GM06990 (cell line): Measurements from ENCODE around the gene TUBA3E.
"Not testable (repeated sequence)": the region's sequence is repeated elsewhere in the genome, so short reads cannot be mapped to it uniquely, and the experiment has no call there.

Experiments used
- DNase-seq: peaks from one replicate; pipeline ENCODE4 v3.0.0-alpha.2; 2011; ENCODE audit not compliant: insufficient read length; ENCODE audit errors: extremely low read depth
- H3K27me3 ChIP-seq: replicated peaks from 2 replicates; pipeline ENCODE4 v1.6.0; 2011; ENCODE audit warnings: low read length; ENCODE audit not compliant: control insufficient read depth, insufficient read depth
- H3K36me3 ChIP-seq: 2 replicates; pipeline ENCODE4 v1.5.1; 2011; ENCODE audit warnings: low read length; ENCODE audit not compliant: control insufficient read depth, insufficient read depth
- H3K4me3 ChIP-seq: replicated peaks from 2 replicates; pipeline ENCODE4 v1.5.1; 2011; ENCODE audit warnings: low read depth, mild to moderate bottlenecking, control low read depth, low read length
- TF ChIP-seq, protein P1 (sequence below): IDR thresholded peaks from 2 replicates; pipeline ENCODE4 v1.5.1; 2011; ENCODE audit warnings: low read length, control low read depth, mild to moderate bottlenecking, inconsistent platforms; ENCODE audit not compliant: insufficient read depth, poor library complexity, severe bottlenecking

TUBA3E gene

DNA sequence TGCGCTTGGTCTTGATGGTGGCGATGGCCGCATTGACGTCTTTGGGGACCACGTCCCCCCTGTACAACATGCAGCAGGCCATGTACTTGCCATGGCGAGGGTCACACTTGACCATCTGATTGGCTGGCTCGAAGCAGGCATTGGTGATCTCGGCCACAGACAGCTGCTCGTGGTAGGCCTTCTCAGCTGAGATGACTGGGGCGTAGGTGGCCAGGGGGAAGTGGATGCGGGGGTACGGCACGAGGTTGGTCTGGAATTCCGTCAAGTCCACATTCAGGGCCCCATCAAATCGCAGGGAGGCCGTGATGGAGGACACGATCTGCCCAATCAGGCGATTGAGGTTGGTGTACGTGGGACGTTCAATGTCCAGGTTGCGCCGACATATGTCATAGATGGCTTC lies 4.4 kb downstream of the TUBA3E start:
- not testable (repeated sequence) for DNase-seq, H3K4me3 ChIP-seq, H3K27me3 ChIP-seq, H3K36me3 ChIP-seq

DNA sequence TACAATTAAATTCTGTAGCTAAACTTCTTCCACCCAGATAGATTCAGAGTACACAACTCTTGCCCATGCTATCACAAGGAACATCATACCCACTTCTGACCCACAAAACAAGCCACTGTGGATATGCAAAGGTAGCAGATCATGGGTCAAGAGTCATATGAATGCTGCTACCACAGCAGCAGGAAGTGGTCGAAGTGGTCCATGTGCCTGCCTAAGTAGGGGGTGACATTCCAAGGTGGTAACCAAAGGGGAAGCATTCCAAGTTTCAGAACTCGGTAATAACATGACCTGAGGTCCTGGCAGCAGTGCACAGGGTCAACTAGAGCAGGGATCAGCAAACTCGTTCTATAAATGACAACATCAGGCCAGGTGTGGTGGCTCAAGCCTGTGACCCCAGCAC lies 5.8 kb downstream of the TUBA3E start:
- not testable (repeated sequence) for H3K27me3 ChIP-seq, DNase-seq, H3K4me3 ChIP-seq, H3K36me3 ChIP-seq

DNA sequence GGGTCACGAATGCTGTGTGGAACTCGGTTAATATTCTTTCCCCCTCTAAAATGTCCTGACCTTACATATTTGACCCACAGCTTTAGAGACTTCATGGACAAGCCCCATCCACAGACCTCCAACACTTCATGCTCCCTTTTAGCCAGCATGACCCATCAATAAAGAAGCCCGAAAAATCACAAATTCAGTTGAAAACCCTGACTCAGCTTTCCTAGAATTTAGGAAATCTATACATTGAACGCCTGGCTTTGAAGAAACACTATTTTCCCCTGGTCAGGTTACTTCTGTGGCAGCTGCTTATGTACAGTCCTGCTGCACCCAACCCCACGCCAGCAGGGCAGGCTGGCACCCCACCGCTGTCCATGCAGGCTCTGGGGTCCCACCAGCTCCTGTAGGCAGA lies 6.9 kb downstream of the TUBA3E start:
- DNase-seq, H3K4me3 ChIP-seq, H3K27me3 ChIP-seq, H3K36me3 ChIP-seq: not testable (repeated sequence)

DNA sequence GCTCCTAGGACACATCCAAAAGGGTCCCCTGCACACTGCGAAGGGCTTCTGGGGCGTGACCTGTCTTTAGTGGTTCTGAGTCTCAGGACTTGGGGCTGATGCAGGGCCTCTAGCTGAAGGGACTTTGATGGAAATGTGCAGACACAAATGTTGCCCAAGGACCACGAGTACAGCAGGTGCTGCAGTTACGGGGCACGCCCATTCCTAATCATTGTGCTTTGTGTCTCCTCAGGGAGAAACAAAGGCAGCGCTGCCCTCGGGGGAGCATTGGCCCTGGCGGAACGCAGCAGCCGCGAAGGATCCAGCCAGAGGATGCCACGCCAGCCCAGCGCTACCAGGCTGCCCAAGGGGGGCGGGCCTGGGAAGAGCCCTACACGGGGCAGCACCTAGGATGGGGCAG lies 8.0 kb downstream of the TUBA3E start:
- no peak overlapping the region for H3K4me3 ChIP-seq
- DNase-seq: no peak
- H3K36me3 ChIP-seq: no peaks in the 10 kb centered on the region; the same call in 1 of the 2 replicates
- H3K27me3 ChIP-seq: no peaks in the 10 kb centered on the region
- TF ChIP-seq, protein P1, sequence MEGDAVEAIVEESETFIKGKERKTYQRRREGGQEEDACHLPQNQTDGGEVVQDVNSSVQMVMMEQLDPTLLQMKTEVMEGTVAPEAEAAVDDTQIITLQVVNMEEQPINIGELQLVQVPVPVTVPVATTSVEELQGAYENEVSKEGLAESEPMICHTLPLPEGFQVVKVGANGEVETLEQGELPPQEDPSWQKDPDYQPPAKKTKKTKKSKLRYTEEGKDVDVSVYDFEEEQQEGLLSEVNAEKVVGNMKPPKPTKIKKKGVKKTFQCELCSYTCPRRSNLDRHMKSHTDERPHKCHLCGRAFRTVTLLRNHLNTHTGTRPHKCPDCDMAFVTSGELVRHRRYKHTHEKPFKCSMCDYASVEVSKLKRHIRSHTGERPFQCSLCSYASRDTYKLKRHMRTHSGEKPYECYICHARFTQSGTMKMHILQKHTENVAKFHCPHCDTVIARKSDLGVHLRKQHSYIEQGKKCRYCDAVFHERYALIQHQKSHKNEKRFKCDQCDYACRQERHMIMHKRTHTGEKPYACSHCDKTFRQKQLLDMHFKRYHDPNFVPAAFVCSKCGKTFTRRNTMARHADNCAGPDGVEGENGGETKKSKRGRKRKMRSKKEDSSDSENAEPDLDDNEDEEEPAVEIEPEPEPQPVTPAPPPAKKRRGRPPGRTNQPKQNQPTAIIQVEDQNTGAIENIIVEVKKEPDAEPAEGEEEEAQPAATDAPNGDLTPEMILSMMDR: no peak

DNA sequence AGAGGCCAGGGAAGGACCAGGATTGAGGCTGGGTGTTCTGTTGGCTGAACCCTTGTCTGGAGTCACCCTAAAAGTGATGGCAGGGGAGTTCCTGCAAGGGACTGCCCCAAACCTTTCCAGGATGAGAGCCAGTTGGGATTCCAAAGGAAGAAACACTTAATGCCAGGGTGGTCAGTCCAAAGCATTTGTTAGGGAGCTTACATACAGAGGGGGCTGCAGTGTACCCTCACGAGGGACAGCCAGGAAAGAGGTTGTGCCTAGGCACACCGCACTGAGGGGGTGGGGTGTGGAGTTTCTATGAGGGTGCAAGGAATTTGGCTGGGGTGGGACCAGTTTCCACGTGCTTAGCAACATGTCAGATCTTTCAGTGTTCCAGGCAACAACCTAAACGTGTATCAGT lies 9.3 kb downstream of the TUBA3E start:
- H3K36me3 ChIP-seq, DNase-seq, H3K4me3 ChIP-seq, H3K27me3 ChIP-seq: not testable (repeated sequence)

DNA sequence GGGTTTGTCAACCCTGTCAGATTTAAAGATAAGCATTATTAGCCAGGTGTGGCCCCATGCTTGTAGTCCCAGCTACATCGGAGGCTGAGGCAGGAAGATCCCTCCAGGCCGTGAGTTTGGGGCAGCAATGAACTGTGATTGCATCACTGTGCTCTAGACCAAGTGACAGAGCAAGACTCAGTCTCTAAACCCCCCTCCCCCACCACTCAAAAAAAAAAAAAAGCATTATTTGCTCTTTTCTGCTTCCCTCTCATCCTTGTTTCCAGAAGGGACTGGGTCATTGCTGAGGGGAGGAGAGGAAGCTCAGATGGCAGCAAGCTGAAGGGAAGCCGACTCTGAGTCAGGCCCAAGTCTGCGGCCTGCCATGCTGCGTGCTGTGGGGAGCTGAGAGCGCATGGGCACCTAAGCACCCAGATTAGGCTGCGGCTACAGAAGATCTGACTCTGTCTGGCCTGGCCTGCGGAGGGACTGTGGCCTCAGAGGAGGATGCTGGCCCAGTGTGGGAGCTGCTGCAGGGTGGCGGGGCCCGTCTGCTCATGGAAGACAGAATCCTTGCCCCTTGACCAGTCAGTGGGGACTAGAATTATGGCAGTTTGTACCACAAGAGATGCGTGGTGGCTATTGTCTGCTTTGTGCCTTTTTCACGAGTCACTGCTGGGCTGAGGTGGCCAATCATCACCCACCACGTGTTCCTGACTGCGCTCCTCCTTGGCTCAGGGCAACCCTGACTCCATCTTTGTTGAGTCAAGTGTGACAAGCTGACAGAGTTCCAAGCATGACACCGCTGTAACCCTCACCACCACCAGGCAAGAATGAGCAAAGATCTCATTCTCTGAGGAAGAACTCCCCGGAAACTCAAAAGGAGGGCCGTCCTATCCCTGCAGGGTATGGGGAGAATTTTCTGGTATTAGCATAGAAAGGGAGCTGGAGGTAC lies 10.1 kb downstream of the TUBA3E start:
- not testable (repeated sequence) for H3K36me3 ChIP-seq, H3K4me3 ChIP-seq, H3K27me3 ChIP-seq, DNase-seq

DNA sequence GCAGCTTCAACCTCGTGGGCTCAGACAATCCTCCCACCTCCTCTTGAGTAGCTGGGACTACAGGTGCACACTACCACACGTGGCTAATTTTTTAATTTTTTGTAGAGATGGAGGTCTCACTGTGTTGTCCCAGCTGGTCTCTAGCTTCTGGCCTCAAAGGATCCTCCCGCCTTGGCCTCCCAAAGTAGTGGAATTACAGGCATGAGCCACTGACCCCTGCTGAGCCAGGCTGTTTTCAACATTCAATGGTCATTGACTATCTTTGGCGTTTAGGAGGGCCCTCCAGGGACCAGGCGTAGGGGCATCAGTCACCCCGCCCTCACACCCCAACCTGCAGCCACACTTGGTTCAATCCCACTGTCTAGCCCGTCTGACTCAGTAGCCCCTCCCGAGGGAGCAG lies 11.0 kb downstream of the TUBA3E start:
- H3K36me3 ChIP-seq: peaks cover 4% of the 10 kb centered on the region

DNA sequence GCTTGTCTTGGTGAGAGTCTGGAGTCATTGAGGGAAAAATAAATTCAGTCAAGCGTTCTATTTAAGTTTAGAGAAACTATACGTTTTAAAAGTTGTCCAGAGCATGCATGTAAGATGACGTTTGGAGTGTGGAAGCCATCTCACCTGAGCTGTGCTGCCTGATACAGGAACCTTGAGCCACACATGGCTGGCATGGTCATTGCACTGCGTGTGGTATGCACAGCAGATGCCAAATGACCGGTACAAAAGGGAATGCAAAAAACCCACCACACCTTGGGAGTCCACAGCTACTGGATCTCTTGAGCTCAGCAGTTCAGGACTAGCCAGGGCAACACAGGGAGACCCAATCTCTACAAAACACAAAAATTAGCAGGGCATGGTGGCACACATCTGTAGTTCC lies 11.8 kb downstream of the TUBA3E start:
- TF ChIP-seq, protein P1: no peak

More for the DNA sequence above, 11.0 kb downstream of the TUBA3E start:
- H3K4me3 ChIP-seq: no peak overlapping the region
- DNase-seq: no peak
- TF ChIP-seq, protein P1: no peak
- H3K27me3 ChIP-seq: no peaks in the 10 kb centered on the region

More for the DNA sequence above, 11.8 kb downstream of the TUBA3E start:
- H3K4me3 ChIP-seq: no peak overlapping the region
- DNase-seq: no peak
- no peaks in the 10 kb centered on the region for H3K27me3 ChIP-seq
- H3K36me3 ChIP-seq: peaks cover 4% of the 10 kb centered on the region
